ENCODE measurements around the gene BCL2L11. TPM values are rescaled to one million over a fixed set of nuclear protein-coding genes. Genes with fewer than 3 reads are reported as not detected.
"Not testable (repeated sequence)": the region's sequence is repeated elsewhere in the genome, so short reads cannot be mapped to it uniquely, and the experiment has no call there.

BCL2L11 gene, protein sequence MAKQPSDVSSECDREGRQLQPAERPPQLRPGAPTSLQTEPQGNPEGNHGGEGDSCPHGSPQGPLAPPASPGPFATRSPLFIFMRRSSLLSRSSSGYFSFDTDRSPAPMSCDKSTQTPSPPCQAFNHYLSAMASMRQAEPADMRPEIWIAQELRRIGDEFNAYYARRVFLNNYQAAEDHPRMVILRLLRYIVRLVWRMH
- 2.5 and 5.4 TPM in 2 replicates for total RNA-seq (2014; rRNA removed; shearing (Covaris generic))
- 4.8 and 6.9 TPM in 2 replicates for polyA plus RNA-seq (2015; cell fraction: cytosol; rRNA removed)
- 4.6 and 5.5 TPM in 2 replicates for polyA plus RNA-seq (2015; cell fraction: nucleus; rRNA removed)

DNA sequence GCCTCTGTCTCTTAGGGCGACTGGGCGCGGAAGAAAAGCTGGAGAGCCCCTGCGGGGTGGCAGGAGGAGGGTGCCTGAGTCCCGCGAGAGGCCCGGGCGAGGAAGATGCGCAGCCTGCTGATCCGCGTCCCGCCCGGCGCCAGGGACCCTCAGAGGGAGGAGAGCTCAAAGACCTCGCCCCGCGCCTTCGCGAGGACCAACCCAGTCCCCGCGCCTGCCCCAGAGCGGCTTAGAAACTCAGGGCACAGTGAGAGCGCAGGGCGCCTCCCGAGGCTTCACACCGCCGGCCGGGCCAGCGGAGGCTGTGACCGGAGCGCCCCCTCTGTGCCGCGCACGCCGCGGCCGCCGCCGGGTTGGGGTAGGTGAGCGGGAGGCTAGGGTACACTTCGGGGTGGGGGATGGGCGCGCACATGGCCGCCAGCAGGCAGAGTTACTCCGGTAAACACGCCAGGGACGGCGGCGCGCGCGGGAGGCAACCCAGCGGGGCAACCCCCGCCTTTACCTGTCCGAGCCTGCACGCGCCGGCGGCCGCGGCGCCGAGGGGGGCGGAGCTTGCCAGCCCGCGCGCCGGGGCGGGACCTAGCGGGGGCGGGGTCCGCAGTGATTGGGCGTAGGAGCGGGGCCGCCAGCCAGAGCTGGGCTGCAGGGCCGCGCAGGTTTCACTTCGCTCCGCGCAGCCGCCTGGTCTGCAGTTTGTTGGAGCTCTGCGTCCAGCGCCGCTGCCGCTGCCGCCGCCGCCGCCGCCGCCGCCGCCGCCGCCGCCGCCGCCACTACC, at the start of gene BCL2L11:
TSS of gene BCL2L11 (plus strand) at position 662 of the 775 bp plus-strand sequence. CDS start 2,832 bp downstream, outside the sequence.
- peak; percentile 85 for DNase-seq (ENCODE audit: low read depth)

DNA sequence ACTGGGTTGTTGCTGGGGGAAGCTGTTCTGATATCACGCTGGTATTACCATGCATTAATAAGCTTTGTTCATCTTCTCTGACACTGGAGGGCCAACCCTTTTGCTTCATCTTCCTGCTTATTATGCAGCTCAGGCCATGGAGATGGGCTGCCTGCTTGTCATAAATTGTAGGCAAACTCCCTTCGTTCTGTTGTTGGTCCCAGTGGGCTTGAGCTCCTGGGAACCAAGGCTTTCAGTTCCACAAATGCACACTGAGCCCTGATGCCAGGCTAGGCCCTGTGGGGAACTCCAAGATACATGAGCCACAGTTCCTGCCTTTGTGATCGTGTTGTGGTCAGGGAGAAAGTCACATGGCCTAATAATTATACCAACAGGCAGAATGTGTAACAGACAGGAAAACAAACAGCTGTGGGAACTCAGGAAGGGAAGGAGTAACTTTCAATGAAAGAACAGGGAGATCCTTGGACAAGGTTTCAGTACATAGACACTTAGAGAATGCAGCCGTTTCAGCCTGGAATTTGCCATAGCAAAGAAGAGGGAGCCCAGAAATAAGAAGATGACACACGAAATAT, 49.0 kb upstream of the BCL2L11 start:
- DNase-seq (ENCODE audit: low read depth): peak; percentile 75

DNA sequence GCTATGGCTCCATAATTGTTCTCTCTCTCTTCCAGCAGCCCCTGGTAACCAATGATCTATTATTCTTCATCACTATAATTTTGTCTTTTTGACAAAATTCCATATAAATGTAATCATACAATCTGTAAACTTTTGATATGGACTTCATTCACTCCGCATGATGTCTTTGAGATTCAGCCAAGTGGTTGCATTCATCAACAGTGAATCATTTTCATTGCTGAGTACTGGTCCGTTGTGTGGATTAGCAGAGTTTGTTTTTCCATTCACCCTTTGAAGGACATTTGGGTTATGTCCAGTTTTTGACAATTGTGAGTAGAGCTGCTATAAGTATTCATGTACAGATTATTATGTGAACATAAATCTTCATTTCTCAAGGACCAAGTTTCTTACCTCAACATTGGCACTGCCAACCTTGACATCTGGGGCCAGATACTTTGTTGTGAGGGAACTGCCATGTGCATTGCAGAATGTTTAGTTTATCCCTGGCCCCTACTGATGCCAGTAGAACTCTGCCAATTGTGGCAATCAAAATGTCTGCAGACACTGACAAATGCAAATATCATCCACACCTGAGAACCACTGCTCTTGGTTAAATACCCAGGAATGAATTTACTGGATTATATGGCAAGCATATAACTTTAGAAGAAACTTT, 48.4 kb upstream of the BCL2L11 start:
- DNase-seq (ENCODE audit: low read depth): peak; percentile 66

DNA sequence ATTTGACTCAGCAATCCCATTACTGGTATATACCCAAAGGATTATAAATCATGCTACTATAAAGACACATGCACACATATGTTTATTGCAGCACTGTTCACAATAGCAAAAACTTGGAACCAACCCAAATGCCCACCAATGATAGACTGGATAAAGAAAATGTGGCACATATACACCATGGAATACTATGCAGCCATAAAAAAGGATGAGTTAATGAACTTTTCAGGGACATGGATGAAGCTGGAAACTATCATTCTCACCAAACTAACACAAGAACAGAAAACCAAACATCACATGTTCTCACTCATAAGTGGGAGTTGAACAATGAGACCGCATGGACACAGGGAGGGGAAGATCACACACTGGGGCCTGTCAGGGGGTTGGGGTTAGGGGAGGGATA, 38.1 kb upstream of the BCL2L11 start:
- DNase-seq (ENCODE audit: low read depth): not testable (repeated sequence)

DNA sequence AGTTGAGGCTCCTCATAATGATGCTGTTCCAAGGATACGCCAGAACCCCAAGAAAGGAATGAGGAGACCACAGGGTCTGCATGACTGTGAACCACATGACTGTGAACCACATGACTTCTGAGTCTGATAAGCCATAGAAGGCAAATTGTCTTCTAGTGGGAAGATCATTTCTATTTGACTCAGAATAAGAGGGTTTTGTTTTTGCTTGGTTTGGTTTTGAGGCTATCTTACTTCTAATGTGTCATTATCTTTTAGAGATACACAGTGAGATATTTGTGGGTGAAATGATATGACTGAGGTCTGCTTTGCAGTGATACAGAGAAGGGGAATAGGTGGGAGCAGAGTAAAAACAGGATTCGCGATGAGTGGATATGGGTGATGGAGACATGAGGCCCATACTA, 28.9 kb upstream of the BCL2L11 start:
- DNase-seq (ENCODE audit: low read depth): no peak

DNA sequence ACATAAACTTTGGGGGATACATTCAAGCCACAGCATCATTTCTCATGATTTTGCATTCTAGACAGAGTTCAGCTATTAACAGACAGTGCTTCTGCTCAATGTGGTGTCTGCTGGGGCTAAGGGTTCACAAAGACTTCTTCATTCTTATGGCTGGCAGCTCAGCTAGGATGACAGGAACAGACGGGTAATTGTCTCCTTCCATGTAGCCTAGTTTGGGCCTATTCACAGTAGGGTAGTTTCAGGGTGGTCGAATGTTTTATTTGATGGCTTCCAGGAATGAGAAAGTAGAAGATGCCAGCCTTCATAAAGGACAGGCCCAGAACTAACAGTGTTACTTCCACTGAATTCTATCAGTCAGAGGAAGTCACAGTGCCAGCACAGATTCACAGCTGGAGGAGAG, 26.0 kb upstream of the BCL2L11 start:
- DNase-seq (ENCODE audit: low read depth): no peak

DNA sequence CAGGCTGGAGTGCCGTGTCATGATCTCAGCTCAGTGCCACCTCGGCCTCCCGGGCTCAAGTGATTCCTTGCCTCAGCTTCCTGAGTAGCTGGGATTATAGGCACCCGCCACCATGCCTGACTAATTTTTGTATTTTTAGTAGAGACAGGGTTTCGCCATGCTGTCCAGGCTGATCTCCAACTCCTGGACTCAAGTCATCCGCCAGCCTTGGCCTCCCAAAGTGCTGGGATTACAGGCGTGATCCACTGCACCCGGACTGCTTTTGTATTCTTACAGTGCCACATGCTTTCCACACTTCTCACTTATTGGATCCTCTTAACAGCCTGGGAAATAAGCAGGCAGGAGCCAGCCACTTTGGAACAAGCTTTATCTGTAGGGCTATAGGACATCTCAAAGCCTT, 25.3 kb upstream of the BCL2L11 start:
- DNase-seq (ENCODE audit: low read depth): no peak

DNA sequence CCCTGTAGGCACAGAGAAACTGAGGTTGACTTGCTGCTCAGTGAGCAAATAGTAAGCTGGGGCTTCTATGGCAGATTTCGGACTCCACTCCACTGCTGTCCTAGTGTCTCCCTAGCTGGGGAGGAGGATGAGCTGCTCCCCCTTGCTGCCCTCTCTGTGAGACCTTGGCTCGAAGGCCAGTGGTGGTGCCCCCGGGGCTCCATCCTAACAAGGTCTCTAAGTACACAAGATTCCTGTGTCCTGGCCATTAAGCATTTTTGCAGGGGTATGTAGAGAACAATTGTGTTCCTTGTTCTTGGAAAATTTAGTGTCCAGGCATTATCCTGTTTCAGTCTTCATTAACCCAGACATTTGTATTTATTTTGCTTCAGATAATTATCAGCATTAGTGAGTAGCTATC, 21.3 kb upstream of the BCL2L11 start:
- DNase-seq (ENCODE audit: low read depth): no peak

DNA sequence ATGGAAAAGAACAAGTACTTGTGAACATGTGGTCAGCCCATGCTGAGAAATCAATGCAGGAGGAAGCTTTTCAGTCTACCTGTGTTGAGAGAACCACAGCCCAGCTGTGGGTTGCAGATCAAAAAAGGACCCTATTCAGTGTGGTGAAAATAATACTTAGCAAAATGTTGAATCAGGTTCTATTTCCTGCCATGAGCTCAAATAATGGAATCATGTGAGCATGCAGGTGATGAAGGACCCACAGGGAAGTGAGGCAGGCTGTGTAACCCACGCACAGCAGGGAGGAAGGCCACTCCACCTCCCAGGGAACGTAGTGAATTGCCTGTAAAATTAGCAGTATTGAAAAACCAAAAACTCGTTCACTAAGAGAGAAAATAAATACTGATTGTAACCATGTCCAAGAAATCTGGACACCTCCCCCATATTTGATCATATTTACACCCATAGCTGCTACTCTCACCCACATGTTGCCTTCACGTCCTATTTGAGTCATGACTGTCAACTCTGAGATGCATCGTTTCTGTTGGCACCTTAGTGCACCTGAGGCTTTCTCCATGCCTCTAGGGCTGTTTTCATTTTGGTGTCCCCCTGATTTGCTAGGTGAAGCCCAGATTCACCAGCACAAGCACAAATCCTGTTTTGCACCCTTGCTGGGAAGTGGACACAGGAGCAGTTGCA, 20.5 kb upstream of the BCL2L11 start:
- DNase-seq (ENCODE audit: low read depth): no peak

DNA sequence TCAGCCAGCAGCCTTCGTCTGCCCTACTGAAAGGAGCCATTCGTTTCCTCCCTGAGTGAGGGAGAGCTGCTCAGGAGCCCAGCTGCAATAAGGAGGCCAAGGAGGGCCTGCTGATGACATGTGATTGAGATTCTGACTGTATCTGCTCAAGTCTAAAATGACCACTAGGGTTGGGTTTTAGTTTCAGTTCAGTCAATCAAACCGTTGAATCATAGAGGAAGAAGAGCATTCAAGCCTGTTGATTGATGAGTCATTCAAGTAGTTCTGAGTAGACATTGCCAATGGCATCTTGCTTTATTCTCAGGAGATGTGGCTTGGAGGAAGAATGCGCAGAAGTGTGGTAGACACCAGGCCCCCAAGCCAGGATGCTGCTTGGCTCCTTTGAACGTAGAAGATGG, 19.9 kb upstream of the BCL2L11 start:
- peak; percentile 75 for DNase-seq (ENCODE audit: low read depth)

DNA sequence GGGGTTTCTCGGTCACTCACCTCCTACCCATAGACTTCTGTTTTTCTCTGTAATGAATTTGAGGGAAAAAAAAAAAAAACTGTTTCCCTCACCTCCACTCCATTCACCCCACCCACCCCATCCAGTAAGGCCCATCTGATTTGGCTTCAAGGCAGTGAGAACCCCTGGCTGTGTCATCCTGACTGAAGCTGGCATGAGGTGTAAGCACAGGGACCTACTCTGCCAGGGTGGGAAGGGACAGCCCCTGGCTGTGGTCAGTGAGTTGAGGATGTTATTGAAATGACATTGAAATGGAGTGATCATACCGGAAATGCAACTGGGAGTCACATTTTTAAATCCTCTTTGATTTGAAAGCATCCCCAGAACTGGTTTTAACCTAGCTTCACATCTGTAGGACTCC, 19.1 kb upstream of the BCL2L11 start:
- peak; percentile 25 for DNase-seq (ENCODE audit: low read depth)

DNA sequence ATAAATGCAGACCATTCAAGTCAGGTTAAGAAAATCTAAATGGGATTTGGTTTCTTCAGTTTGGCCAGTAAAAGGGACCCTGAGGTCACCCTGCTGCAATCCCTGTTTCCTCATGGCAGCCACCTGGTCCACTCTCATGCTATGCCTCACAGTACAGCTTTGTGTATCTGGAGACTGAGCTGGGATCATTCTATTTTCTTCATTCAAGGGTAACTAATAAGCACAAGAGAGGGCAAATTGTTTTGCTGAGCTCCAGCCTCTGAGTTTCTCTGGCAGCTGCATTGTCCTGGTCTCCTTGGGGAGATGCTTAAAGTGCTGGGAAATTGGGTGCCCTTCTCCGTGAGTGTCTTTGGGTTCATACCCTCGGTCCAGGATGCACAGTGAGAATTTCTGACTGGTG, 18.5 kb upstream of the BCL2L11 start:
- DNase-seq (ENCODE audit: low read depth): no peak

DNA sequence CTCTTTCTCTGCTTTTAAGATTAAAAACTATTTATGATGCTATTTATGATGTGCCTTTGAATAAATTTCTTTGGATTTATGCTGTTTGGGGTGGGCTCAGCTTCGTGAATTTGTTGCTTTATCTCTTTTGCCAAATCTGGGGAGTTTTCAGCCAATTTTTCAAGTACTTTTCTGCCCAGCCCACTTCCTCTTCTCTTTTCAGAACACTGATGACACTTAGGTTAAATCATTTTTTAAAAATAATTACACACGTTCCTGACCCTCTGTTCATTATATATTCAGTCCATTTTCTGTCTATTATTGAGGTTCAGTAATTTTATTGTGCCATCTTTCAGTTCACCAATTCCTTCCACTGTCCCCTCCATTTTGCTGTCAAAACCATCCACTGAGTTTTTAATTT, 14.8 kb upstream of the BCL2L11 start:
- no peak for DNase-seq (ENCODE audit: low read depth)

DNA sequence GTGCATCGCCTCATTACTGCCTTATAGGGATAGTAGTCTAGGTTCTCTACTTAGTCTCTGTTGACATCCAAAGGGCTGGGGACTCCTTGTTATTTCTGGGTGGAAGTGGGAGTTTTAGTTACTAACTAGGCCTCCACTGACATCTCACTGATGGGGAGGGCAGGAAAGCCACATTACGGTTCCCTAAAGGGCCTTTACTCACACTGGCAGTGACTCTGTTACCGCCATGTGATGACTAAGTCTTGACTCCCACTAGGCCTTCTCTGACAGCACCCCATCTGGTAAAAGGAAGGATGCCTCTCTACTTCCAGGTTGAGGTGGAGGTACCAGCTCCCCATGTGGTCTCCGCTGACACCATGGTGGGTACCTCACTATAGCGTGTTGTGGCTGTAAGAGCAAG, 14.0 kb upstream of the BCL2L11 start:
- peak; percentile 48 for DNase-seq (ENCODE audit: low read depth)

DNA sequence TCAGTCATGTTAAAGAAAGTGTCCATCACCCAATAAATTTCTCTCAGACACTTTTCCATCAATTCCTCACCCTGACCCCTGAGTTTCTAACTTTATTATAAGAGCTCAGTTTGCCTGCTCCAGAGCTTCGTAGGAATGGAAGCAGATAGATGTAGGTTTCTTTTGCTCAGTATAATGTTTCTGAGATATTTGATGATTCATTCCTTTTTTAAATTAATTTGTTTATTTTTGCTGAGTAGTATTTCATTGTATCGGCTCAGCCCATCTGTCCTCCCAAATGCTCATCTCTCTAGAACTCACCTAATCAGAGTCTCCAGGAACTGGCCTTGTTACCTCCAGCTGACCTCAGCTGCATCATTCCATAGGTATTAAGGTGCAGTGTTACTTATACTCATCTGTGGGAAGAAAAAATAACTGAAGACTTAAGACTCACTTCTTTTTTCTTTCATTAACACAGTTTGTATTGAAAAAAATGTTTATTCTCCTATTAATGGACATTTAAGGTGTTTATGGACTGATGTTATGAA, 11.9 kb upstream of the BCL2L11 start:
- DNase-seq (ENCODE audit: low read depth): no peak

DNA sequence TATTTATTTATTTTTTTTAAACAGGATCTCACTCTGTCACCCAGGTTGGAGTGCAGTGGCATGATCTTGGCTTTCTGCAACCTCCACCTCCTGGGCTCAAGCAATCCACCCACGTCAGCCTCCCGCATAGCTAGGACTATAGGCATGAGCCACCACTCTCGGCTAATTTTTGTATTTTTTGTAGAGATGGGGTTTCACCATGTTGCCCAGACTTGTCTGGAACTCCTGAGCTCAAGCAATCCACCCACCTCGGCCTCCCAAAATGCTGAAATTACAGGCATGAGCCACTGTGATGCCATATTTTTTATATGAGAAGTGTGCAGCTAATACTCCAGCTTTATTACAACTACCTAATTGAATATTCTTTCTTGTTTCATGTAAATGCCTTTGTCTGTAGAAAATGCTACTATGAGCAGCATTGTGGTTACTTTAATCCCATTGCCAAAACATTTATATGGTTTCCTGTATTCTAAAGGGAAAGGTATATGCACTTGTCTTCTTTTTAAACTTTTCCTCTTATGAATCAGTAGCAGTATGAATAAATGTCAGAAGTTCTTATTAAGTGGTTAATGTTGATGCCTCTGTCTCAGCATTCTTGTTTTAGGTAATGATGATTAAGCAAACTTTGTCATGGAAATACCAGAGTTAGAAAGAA, 9.5 kb upstream of the BCL2L11 start:
- DNase-seq (ENCODE audit: low read depth): no peak

DNA sequence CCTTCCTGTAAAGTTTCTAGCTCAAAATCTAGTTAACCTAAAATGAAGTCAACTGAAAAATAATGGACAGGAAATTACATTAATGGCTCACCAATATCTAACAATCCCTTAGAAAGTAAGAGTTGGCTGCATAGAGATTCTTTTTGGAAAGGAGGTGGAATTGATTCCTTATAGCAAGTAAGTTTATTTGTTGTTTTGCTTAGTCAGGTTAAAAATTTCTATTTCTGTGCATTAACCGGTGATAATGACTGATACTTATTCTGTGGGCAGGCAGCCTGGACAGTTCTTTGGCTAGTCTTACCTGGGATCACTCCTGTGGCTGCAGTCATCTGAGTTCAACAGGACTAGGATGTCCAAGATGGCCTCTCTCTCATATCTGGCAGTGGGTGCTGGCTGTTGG, 6.9 kb upstream of the BCL2L11 start:
- no peak for DNase-seq (ENCODE audit: low read depth)

DNA sequence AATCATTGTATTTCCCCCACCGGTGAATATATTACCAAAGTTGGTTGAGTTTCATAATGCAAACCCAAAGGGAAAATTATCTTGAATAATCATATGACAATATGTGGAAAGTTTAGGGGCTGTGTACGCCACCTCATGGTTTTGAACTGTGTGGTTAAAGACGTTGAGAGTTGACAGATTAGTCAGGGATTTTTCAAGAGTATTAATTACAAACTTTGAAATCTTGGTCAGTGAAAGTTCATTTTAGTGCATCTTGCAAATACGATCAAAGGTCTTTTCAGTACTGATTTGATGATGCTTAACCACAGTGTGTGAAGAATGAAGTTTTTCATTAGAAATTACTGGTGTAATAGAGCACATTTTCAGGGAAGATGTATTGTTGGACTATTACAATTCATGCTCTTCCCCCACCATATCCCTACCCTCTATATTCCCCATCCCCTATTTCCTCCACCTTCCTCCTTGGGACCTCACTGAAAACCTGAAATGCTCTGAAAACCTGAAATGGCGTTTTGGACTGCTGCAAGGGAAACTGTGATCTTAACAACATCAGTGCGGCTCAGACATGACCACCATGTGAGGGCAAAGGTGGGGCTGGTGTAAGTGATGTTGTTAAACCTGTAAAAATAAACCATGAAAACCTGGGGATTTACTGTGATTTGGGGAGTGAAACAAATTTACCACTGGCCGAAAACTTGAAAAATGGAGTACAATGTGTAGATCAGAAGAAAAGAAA, 4.5 kb upstream of the BCL2L11 start:
- DNase-seq (ENCODE audit: low read depth): no peak

DNA sequence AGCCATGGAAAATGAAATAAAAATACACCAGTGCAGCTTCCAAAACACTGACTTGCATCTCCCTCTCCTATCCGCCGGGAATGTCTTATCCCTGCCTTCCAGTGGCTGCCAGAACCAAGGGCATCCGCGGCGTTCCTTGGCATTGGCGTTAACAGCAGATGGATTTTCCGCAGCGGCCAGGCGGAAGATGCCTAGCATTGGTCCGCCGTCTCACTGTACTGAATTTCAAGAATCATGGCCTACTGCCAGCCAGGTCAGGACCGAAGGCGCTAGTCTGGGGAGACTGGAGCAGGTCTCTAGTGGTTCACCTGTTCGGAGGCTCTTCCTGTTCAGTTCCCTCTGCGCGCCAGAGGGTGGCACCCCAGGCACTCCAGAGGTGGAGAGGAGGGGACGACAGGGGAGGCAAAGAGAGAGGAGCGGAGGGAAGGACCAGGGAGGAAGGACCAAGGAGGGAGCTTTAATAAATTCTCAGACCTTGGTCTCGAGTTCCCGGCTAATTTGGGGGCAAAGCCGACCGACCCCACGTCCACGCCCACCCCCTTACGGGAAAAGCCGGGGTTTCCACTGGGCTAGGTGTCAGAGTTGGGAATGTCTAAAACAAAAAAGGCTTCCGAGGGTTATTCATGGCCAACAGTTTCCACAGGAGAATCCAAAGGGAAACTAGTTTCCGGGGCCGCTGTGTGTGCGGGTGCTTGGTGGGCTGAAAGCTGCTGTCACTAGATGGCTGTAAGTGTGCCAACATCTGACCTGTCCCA, 3.7 kb upstream of the BCL2L11 start:
- peak; percentile 69 for DNase-seq (ENCODE audit: low read depth)
